Breast epithelium (tissue), 3 donors: ENCODE measurements around the gene GALNT2.

Experiments
- POLR2A ChIP-seq: fragments of 450-650 bp; IDR thresholded peaks from one replicate; pipeline ENCODE4 v1.6.1; 2016; ENCODE audit warnings: antibody characterized with exemption, mild to moderate bottlenecking, moderate library complexity
- POLR2AphosphoS5 ChIP-seq, 3 donors: sonication (generic); formaldehyde crosslinking; IDR thresholded peaks; one replicate each; pipeline ENCODE4 v1.6.1; 2017; ENCODE audit warnings: antibody characterized with exemption in 3 of 3

DNA sequence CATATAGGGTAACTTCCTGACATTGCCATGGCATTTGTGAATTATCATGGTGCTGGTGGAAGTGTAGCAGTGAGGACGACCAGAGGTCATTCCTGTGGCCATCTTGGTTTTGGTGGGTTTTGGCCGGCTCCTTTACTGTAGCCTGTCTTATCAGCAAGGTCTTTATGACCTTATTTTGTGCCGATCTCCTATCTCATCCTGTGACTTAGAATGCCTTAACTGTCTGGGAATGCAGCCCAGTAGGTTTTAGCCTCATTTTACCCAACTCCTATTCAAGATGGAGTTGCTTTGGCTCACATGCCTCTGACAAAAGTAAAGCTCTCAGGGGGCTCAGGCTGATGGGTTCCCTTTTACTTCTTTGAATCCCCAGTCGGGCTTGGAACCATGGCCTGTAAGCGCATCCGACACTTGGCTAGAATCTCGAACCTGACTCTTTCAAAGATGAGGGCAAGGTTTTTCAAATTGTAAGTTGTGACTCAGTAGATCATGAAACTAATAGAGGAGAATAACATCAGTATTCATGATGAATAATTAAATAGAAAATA lies 85.0 kb downstream of the GALNT2 start:
- TF ChIP-seq POLR2A = no peak
- TF ChIP-seq POLR2AphosphoS5 (IDR thresholded peaks at IDR 0.05) = no peak
